DMS114 treated with DMSO at 0.1 percent for 48 hours (cell line): ENCODE measurements around the gene HLA-DOA.

Experiments used
- DNase-seq: peaks from one replicate; lab custom pipeline; 2025; ENCODE audit not compliant: unreplicated experiment; lab: John Stamatoyannopoulos, UW

HLA-DOA gene

GRCh38 chr6:33017018-33017417, 7.6 kb upstream of the HLA-DOA start:
- DNase-seq, result no peak

DNA sequence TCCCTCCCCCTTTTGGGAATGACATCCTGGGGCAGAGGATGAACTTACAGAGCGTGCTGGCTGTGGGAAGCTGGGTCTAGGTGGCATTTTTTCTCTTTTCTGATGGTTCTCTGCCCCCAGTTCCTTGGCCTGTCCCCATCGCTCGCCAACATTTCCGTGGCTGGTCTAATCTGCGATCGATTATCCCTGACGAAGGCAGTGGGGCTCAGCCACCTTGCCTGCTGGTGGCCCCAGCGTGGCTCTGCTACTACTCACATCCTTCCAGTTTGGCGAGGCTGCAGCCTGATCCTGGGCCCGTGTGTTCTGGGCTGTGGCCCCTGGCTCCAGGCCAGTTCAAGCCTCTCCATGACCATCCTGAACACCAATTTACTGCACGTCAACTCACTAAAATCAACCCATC, 6.4 kb upstream of the HLA-DOA start:
- no peak for DNase-seq

DNA sequence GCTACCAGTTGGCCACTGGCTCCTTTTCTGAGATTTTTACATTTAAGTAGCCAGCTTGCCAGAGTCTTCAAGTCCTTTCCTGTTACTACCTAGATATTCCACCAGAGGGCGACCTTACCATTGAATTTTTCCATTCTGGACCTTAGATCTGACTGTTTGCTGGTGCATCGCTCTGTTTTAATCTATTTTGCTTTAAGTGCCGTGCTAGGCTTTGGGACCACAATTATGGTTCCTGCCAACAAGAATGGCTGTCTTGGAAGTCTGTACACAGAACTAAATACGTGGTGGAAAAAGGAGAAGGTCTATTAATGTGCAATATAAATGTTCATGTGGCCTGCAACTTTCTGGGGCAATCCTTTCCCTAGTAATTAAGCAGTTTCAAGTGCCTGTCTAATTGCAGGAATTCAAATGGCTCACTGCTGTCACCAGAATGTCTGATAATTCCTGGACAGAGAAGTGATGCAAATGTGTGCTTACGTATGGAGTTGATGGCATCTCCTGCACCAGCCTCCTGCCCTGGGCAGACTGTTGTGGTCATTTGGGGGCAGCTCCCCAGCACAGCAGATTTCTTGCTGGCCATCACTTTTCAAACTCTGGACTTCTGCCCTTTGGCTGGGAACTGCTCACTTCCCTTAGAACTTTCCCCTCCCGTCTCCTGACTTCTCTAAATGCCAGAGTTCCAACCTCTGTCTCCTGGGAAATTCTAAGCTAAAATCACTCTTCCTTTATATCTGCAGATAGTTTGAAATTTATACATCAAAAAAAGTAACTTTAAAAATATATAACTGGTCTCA, 5.6 kb upstream of the HLA-DOA start:
- peak; percentile 94 for DNase-seq

DNA sequence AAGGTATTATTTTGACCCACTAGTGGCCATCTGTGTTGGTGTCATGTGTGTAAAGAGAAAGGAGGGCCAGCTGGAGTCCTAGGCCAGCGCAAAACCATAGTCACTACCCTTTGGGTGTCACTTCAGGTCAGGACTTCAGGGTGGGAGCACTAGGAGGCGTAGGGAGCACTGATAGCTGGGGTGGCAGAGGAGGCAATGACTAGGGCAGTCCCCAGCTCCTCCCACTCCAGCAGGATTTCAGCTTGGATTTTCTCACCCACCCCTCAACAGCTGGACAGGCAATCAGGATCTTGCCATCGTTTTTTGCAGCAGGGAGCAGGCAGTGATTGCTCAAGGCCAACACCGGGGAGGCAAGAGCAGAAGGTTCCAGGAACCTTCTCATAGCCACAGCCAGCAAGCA, 4.2 kb upstream of the HLA-DOA start:
- no peak for DNase-seq

DNA sequence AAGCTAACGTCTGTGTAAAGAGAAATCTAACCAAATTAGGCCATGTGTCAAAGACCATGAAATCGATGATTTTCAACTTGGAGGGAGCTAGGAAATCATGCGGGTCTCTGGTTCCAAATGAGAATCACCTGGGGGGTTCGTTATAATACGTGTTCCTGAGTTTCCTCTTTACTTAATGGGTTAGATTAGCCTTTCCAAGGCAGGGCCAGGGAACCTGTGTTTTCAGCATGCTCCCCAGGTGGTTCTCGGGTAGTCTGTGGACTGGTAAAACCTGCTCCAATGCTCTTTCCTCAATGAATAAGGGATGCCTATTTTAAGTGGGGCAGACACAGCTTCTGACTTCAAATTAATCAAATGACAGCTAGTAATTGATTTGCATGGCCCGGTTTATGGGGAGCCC, 965 bp upstream of the HLA-DOA start:
- no peak for DNase-seq

GRCh38 chr6:33007831-33008400, 1.5 kb downstream of the HLA-DOA start:
- DNase-seq, result no peak

DNA sequence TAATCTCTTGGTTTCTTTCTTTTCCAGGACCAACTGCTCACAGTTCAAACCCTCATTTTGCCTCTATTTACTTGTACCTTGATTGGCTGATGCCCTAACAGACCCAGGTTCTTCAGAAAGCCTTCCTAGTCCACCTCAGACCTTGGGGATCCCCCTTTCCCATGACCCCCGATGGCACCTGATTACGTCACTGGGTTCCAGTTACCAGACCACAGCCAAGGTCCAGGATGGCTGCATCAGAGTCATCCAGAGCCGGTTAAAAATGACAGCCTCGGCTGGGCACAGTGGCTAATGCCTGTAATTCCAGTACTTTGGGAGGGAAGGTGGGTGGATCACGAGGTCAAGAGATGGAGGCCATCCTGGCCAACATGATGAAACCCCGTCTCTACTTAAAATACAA, 4.5 kb downstream of the HLA-DOA start:
- no peak for DNase-seq

GRCh38 chr6:33001685-33002084, 7.7 kb downstream of the HLA-DOA start:
- DNase-seq, result no peak

- DNase-seq, result peak; percentile 20
Observed at GRCh38 chr6:33000055-33000454, 9.3 kb downstream of the HLA-DOA start.

- DNase-seq, result no peak
Observed at GRCh38 chr6:32995448-32995847, 13.9 kb downstream of the HLA-DOA start.

GRCh38 chr6:32993363-32993973, 15.9 kb downstream of the HLA-DOA start:
- DNase-seq, result no peak

- no peak for DNase-seq
Observed at GRCh38 chr6:32991972-32992371, 17.4 kb downstream of the HLA-DOA start.

DNA sequence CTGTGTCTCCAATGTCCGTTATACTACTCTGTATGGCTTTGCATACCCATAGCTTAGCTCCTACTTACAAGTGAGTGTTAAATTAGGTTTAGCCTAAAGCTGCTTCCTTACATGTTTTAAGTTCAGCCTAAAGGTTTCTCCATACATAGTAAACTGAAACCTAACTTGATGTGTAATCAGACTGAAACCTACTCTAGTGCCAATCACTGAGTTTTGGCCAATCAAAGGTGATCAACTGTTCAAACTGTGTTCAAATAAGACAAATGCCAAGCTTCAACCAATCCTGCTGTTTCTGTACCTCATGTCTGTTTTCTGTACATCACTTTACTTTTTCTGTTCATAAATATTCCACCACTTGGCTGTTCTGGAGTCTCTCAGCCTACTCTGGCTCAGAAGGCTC, 20.0 kb downstream of the HLA-DOA start:
- no peak for DNase-seq

DNA sequence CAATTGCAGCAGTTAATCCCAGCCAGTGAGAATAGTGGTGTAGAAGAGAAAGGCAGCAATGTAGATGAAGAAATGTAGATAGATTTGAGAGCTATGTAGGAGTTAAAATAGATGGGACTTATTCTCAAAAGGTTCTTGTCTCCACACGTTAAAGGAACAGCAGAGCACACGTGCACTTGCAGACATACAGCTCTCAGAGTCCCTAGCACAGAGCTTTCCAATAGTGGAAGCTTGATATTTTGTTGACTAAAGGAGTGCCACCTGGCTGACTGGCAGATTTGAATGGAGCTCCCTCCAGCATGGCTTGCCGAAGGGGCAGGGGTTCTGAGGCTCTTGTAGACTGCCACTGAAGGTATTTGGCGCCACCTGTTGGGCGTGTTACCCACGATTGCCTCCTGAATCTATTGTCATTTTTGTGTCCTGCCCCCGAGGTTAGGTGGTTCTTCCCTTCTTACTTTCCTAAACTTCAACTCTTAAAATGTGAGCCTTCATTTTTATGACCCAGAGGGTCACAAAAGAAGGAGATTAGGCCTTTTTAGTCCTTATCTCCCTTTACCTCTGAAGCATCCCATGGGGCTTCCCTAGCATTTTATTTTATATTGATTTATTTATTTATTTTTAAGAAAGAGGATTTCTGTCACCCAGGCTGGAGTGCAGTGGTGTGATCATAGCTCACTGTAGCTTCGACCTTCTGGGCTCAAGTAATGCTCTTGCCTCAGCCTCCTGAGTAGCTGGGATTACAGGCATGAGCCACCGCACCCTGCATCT, 24.6 kb downstream of the HLA-DOA start:
- DNase-seq, result peak; percentile 82

DNA sequence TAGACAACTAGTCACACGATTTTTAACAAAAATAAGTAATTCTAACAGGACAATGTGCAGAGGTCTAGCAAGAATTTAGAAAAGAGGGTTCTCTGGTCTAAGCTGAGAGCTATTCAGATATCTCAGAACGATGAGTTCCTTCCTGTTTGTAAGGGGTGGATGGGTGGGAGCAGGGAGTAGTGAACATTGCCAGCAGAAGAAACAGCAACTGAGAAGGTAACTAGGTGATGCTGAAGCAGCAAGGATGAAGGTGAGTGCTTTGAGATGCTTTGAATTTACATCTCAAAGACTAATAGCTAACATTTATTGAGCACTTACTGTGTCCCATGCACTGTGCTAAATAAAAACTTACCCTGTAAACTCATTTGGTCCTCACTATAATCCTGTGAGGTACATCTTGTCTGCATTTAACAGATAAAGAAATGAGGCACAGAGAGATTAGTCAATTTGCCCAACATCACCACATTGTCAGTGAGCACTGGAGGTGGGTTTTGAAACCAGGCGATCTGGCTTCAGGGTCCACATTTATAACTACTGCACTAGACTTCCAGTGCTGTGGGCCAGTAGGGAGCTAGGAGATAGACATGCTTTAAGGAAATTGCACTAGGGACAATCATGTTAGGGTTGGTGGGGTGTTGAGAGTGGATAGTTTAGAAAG, 25.3 kb downstream of the HLA-DOA start:
- no peak for DNase-seq

DNA sequence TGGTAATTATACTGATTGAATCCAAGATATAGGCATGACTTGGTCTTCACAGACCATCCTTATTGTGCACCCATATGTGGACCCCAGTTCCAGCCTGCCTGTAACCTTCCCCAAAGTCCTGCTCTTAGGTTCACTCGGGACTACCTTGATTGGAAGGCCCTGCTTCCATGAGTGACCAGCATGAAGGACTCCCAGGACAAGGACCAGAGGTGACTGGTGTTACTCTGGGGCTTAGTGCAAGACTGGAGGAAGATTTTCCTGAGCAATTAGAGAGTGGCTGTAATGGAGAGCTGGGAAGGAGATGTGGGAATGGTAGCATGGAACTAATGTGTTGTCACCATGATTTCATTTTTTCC, 25.9 kb downstream of the HLA-DOA start:
- no peak for DNase-seq

DNA sequence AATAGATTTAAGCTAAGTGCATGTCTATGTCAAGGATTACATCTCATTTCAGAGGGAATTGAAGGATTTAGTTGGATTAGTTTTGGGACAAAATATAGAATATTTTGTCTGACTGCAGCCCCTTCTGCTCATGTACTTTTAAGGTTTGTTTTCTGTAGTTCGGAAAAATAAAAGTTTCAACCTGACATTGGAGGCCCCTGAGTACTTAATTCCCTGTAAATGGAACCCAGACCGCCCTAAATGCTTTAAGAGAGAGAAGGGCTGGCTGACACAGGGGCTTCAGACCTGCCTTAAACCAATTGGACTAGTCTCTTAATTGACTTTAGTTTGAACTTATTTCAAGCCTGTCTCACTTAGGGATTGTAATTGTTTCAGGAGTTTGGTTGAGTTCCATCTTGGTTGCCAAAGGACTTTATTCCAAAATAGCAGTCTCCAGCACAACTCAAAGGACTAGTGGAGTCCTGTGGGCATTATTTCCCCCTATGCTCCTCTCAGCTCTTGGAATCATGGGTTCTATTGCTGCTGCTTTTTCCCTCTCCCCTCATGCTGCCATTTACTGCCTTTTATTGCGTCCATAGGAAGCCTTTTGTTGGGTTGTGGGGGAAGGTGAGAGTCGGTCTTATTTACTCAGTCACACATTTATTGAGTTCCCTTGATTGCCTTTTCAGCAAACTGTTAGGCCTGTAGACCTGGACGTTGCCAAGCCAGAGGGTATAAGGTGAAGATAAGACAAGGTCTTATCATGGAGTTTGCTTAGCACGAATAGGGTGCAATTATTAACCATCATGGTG, 26.5 kb downstream of the HLA-DOA start:
- DNase-seq, result peak; percentile 64

DNA sequence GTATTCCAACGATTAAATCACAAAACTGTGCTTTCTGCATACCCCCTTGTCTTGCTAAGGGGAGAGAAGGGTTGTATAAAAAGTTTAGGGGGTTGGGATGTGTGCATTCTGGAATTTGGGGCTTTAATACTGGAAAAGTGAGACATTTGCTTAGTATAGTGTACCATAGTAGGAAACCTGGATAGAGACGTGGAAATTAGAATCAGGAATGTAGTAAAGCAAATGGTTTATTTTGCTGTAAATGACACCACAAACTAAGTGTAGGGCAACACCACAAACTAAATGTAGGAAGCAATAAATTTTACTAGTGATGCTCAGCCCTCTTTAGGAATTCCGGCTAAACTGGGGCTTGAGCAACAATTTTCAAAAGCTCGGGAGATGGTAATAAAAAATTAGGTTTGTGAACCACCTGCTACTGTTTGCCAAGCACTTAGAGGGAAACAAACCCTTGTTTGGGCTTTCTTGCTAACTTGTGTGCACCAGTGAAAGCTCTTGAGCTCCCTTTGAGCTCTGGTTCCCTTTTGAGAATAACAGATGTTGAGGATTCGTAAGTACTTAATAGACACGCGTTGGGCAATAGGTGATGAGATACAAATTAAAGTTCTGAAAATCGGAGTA, 27.2 kb downstream of the HLA-DOA start:
- peak; percentile 64 for DNase-seq

GRCh38 chr6:32980488-32981038, 28.8 kb downstream of the HLA-DOA start:
- DNase-seq, result no peak
